Measurements from ENCODE around the gene RIN2.
"Not testable (repeated sequence)": the region's sequence is repeated elsewhere in the genome, so short reads cannot be mapped to it uniquely, and the experiment has no call there.

The RIN2 gene

GRCh38 chr20:19738951-19739350 is 19.1 kb upstream of the RIN2 start:
- no peak for DNase-seq

DNA sequence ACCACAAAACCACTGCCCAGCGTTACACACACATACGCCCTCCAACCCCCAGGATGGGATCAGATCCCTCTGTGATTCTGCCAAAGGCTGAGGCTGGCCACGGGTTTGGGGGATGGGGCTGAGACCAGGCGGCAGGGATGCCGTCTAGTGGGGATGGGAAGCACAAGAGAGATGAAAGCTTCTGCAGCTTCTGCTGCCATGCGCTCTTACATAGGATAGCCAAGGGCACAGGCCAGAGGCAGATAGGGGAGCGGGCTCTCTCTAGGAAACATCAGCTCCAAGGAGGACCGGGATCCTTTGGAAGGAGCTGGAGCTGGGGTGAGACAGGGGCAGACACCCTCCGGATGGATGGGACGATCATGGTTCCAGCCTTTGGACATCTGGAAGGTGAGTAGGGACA is 18.7 kb upstream of the RIN2 start:
- DNase-seq, result no peak

DNA sequence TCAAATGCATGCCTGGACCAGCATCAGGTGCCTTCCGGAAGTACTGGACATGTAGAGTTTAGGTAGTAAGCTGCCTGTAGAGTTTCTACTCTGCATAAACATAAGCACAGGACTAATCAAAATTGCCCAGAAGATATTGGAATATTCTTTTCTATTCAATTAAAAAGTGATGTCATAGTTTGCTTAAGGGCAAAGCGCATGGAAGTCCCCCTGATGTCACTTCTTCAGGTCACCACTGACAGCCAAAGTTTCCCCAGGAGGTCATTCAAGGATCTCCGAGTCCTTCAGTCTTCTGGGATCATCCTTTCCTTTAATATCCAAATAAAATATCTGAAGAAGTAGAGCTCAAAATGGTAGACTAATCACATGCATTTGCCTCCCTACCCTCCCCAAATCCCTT is 17.5 kb upstream of the RIN2 start:
- no peak for DNase-seq

DNA sequence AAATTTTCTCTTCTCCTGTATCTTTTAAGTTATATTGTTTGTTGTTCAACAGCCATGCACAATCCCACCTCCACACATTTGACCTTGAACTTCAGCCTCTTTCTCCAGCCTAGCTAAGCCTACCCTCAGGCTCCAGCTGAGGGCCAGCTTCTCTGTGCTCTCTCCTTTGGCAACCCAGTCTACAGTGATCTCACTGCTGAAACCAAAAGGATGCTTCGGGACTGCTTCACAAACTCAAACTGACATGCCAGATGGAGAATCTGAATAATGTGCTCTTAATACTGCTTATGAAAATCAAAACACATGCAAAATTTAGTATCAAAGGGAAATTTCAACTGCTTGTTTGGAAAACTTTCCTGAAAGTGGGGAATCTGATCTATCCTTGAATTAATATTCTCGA is 16.1 kb upstream of the RIN2 start:
- no peak for DNase-seq

- no peak for DNase-seq
Observed at GRCh38 chr20:19742974-19743639, 15.0 kb upstream of the RIN2 start.

DNA sequence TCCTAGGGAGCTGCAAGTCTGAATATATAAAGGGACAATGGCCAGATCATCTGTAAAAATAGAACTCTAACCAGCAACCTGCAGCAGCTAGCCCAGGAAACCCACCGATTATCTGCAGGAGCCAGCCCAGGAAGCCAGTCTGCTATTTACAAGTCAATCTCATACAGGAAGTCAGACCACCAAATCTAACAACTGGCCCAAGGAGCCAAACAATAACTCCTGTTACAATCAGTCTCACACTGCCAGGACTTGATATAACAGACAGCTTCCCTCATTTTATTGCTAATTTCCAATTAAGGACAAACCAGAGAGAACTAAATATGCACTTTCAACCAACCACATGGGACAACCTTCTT is 14.4 kb upstream of the RIN2 start:
- DNase-seq, result no peak

- no peak for DNase-seq
Observed at GRCh38 chr20:19745106-19745505, 13.0 kb upstream of the RIN2 start.

- no peak for DNase-seq
Observed at GRCh38 chr20:19745584-19745983, 12.5 kb upstream of the RIN2 start.

DNA sequence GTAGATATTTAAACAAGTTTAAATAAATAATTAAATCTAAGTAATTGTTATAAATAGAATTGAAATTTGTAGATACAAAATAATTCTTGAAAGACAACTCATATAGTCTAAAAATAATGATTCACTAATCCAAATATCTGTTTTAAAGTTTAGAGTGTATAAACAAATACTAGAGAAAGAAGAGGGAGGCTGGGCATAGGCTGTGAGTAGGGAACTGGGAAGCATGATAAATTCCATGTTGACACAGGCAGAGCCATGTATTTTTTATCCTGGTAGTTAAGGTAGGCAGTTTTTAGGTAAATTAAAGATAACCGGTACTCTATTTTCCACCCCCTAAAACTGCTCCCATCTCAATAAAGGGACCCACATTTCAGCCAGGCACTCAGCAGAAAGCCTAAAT is 11.7 kb upstream of the RIN2 start:
- DNase-seq, result no peak

DNA sequence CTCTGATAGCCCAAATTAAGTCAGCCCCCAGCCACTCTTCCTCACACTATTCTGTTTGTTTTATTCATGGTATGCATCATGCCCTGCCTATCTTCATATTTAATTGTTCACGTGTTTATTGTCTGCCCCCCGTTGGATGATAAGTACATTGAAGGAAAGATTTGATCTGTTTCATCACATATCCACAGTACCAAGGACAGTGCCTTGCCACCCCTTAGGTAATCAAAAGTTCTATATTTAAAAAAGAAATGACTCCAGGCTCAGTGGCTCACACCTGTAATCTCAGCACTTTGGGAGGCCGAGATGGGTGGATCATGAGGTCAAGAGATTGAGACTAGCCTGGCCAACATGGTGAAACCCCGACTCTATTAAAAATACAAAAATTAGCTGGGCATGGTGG is 10.2 kb upstream of the RIN2 start:
- no peak for DNase-seq

- DNase-seq, result no peak
Observed at GRCh38 chr20:19748681-19749080, 9.4 kb upstream of the RIN2 start.

- no peak for DNase-seq
Observed at GRCh38 chr20:19749618-19750071, 8.4 kb upstream of the RIN2 start.

DNA sequence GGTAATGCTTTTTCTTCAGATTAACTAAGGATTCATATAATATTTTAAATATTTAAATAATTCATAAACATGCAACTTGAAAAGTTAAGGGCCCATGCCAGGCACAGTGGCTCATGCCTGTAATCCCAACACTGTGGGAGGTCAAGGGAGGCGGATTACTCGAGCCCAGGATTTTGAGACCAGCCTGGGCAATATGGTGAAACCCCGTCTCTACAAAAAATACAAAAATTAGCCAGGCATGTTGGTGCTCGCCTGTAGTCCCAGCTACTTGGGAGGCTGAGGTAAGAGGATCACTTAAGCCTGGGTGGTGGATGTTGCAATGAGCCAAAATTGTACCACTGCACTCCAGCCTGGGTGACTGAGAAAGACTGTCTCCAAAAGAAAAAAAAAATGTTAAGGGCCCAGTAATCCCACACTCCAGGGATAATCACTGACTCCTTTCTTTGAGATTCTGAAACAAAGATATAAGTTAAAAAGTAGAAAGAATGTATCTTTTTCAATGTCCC is 7.9 kb upstream of the RIN2 start:
- no peak for DNase-seq

- DNase-seq, result no peak
Observed at GRCh38 chr20:19750907-19751636, 7.0 kb upstream of the RIN2 start.

DNA sequence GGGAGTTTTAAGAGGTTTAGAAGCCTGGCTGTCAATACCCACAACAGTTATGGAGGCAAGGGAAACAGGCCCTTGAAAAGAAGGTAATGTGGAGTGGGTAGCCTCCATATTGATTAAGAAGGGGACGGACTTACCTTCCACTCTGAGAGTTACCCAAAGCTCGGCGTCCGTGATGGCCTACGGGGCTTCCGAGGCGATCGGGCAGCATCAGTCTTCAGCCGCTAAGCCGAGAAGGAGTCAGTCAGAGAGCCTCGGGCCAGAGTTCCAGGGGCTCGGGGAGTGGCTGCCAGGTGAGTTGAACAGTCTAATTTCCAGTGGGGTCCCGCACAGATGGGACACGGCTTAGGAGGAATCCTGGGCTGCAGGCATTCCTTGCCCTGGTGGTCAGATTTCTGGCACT is 3.9 kb upstream of the RIN2 start:
- DNase-seq, result not testable (repeated sequence)

DNA sequence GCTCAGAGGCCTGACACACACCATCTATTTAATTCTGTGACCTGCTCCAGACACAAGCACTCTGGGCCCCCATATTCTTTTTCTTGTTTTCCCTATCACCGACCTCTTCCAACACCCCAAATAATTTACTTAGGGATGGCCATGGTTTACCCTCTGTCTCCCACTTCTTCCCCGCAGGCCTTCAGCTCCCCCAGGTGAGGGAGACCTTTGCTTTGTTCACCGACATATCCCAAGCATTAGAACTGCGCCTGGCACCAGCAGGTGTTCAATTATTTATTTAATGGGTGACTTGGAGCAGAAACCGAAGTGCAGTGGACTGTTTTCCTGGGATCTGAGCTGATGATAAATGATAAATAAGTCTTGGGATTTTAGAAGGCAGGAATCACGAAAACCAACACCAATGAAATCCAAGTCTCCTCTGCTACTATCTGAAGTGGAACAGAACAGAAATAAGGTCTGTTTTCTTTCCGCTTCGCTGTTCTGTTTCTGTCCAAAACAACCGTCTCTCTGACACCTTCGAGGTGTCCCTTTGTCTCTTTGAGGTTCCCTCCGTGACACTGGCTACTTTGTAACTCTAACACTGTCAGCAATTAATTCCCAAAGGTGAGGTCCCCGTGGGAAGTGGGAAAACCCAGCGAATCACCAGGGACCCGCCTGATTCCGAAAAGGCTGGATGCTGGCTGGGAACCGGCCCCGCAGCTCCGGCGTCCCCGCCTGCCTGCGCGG is 1.1 kb upstream of the RIN2 start:
- no peak for DNase-seq

DNA sequence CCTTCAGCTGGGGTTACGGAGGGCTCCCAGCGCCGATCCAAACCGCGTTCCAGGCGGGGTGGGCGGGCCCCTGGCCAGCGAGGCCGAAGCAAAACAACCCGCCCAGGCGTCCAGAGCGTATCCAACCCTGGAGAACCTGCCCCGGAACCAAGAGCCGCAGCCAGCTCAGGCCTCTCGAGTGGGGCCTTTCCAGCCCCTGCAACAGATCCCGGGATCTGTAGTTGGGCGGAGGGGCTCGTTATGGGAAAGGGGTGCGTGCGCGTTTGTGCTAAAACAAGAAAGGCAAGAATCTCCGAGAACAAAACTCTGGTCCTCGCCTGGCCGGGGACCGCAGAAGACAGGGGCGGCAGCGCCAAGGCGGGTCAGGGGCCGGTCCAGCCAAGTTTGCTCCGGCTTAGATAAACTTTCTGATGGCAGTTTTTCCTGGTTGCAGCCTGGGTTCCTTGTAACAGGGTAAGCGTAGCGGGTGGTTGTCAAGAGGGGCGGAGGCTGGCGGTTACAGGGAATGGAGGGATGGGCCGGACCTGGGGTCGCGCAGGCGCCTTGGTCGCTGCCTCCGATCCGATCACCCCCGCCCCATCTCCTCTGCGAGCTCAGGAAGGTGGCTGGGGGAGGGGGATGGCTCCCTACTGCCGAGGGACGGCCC is 448 bp upstream of the RIN2 start:
- DNase-seq, result peak; percentile 83

DNA sequence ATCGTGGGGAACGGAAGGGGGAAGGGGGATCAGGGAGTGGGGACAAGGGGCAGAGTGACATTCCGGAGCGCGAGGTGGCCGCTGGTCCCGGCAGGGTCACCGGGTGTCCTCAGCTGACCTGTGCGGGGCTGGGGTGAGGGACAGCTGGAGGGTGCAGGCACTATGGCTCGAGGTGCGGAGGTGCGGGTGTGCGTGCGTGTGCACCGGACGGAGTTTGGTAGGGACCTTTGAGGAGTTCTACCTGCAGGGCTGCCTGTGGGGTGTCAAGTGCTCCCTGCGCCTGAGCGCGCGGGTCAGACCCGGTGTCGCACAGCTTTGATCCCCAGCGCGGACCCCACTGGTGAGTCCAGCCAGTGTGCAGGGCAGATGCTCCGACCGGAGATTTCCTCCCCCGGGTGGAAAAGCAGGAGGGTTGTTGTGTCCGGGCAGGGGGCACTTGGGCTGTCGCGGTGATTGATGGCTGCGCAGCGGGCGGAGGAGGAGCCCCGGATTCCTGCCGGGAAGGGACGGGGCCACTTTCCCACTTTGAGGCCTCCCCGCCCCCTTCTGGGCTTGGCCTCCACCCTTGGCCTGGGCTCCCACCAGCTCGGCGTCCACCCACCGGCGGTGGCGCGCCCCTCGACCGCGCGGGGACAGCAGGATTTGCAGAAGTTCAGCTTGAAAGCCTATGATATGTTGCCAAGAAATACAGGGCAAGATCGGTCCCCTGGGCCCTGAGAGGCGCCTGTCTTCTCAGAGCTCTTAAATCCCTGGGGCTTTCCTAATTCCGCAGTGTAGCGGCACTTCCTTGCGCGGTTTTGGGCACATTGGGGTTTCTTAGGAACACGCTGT is 658 bp downstream of the RIN2 start:
- DNase-seq, result peak; percentile 53

GRCh38 chr20:19760371-19760721 is 2.3 kb downstream of the RIN2 start:
- no peak for DNase-seq

GRCh38 chr20:19761326-19761725 is 3.3 kb downstream of the RIN2 start:
- DNase-seq, result no peak

GRCh38 chr20:19761841-19762240 is 3.8 kb downstream of the RIN2 start:
- peak; percentile 43 for DNase-seq

DNA sequence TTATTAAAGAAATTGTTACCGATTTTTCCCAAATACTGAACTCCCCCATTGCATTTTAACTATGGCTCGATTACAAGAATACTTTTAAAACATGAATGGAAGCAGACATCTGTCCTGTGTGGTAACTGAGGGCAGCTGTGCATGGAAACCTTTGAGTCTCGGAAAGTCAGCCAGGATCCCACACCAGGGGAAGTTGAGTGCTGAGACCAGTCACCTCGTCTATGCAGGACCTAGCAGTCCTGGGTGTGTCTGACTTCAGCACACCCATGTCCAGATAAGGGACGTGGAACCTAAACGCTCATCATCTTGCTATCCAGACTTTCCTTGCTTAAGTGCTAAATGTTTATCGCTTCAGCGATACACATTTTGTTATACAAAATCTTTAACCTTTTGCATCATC is 6.1 kb downstream of the RIN2 start:
- no peak for DNase-seq

DNA sequence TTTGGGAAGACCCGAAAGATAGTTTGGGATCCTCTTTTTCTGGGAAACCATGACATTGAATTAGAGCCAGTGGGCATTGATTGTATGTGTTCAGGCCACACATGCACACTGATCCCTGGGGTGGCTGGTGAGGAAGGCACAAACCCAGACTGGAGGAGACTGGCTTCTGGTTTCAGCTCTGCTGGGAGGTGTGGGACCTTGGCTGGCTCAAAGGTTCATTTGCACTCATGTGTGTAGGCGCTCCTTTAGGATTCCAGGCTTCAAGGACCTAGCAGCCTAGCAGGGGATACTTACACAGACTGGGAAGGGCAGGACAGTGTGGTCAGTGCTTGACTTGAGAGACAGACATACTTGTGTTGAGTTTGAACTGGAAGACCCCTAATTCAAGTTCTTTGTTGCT is 7.2 kb downstream of the RIN2 start:
- DNase-seq, result no peak

All from NCI-H1436 (cell line).